HepG2 (cell line): Measurements from ENCODE around the gene ZNF865. TPM values are rescaled to one million over a fixed set of nuclear protein-coding genes. Genes with fewer than 3 reads are reported as not detected.

Experiments
- AFF4 ChIP-seq: sonication (generic); formaldehyde crosslinking; IDR thresholded peaks from 2 replicates; pipeline ENCODE4 v1.4.0; 2020; ENCODE audit warnings: missing genetic modification reagents
- ARNT2 ChIP-seq: sonication (generic); formaldehyde crosslinking; IDR thresholded peaks from 2 replicates; pipeline ENCODE4 v1.8.0; 2022; ENCODE audit warnings: mild to moderate bottlenecking, low read depth, missing genetic modification reagents, moderate library complexity
- ATRX ChIP-seq: sonication (generic); formaldehyde crosslinking; IDR thresholded peaks from 2 replicates; pipeline ENCODE4 v1.4.0; 2020; ENCODE audit warnings: missing genetic modification reagents, borderline replicate concordance
- CREB1 ChIP-seq, 2 experiments: fragments of 450-650 bp in 1 of 2; IDR thresholded peaks; 2 replicates each; pipeline ENCODE4 v1.6.1; 2016 to 2017; ENCODE audit warnings: control low read depth in 1 of 2, mild to moderate bottlenecking in 1 of 2, missing compliant biosample characterization in 1 of 2, missing genetic modification characterization in 1 of 2
- E2F2 ChIP-seq: sonication (generic); formaldehyde crosslinking; IDR thresholded peaks from 2 replicates; pipeline ENCODE4 v1.4.0; 2020; ENCODE audit warnings: missing genetic modification reagents, borderline replicate concordance
- MAF1 ChIP-seq: sonication (generic); formaldehyde crosslinking; IDR thresholded peaks from 2 replicates; pipeline ENCODE4 v1.5.0; 2020; ENCODE audit warnings: missing genetic modification reagents, borderline replicate concordance
- MIXL1 ChIP-seq: IDR thresholded peaks from 2 replicates; pipeline ENCODE4 v1.6.1; 2016
- NCOA1 ChIP-seq: sonication (generic); formaldehyde crosslinking; IDR thresholded peaks from 2 replicates; pipeline ENCODE4 v1.9.0; 2021; ENCODE audit warnings: missing genetic modification reagents
- NONO ChIP-seq, 2 experiments: fragments of 450-650 bp in 1 of 2; sonication (generic) in 1 of 2; formaldehyde crosslinking in 1 of 2; IDR thresholded peaks in 1 of 2; conservative IDR thresholded peaks in 1 of 2; 2 replicates each; pipeline versions ENCODE4 v1.6.1 to v1.8.0; 2017 to 2022; ENCODE audit warnings: mild to moderate bottlenecking in 1 of 2, missing genetic modification reagents in 1 of 2, moderate library complexity in 1 of 2
- PHB2 ChIP-seq: fragments of 450-650 bp; IDR thresholded peaks from 2 replicates; pipeline ENCODE4 v1.6.1; 2018; ENCODE audit not compliant: partially characterized antibody
- SALL1 ChIP-seq: sonication (generic); formaldehyde crosslinking; IDR thresholded peaks from 2 replicates; pipeline ENCODE4 v1.8.0; 2022; ENCODE audit warnings: mild to moderate bottlenecking, missing genetic modification reagents
- THAP8 ChIP-seq: sonication (generic); formaldehyde crosslinking; IDR thresholded peaks from 2 replicates; pipeline ENCODE4 v1.5.1; 2020; ENCODE audit warnings: missing genetic modification reagents, mild to moderate bottlenecking, borderline replicate concordance
- TRIM24 ChIP-seq: sonication (generic); formaldehyde crosslinking; IDR thresholded peaks from 2 replicates; pipeline ENCODE4 v1.8.0; 2022; ENCODE audit warnings: mild to moderate bottlenecking, missing genetic modification reagents
- U2AF2 ChIP-seq: fragments of 200-400 bp; formaldehyde crosslinking; IDR thresholded peaks from 2 replicates; pipeline ENCODE4 v1.6.1; 2017; ENCODE audit warnings: low read depth, mild to moderate bottlenecking, low read length
- UBTF ChIP-seq: sonication (generic); formaldehyde crosslinking; IDR thresholded peaks from 2 replicates; pipeline ENCODE4 v1.4.0; 2020; ENCODE audit warnings: mild to moderate bottlenecking, missing genetic modification reagents
- ZEB1 ChIP-seq: IDR thresholded peaks from 2 replicates; pipeline ENCODE4 v1.6.1; 2012; ENCODE audit warnings: mild to moderate bottlenecking, low read depth, inconsistent platforms; ENCODE audit not compliant: insufficient replicate concordance
- ZKSCAN1 ChIP-seq: fragments of 150-350 bp; IDR thresholded peaks from 2 replicates; pipeline ENCODE4 v1.6.1; 2014; ENCODE audit warnings: low read length
- ZNF460 ChIP-seq: sonication (generic); formaldehyde crosslinking; IDR thresholded peaks from 2 replicates; pipeline ENCODE4 v1.5.1; 2020; ENCODE audit warnings: missing genetic modification reagents, mild to moderate bottlenecking, borderline replicate concordance
- ZNF709 ChIP-seq: sonication (generic); formaldehyde crosslinking; IDR thresholded peaks from 2 replicates; pipeline ENCODE4 v1.5.0; 2020; ENCODE audit warnings: mild to moderate bottlenecking, missing genetic modification reagents
- polyA plus RNA-seq, 8 experiments: library from polyadenylated mRNA; depleted of rRNA in 3 of 8; stranded (reverse) in 7 of 8; unstranded in 1 of 8; fragments of >200 nt; fragmentation: Illumina TruSeq in 4 of 8; extraction: Trizol in 4 of 8; gene quantifications; 2 replicates each; pipeline versions ENCODE4 v1.2.1 to v1.2.3, GENCODE V29; 2011 to 2016; ENCODE audit warnings: low read depth in 4 of 8, missing spikeins in 1 of 8, mixed read lengths in 1 of 8; ENCODE audit not compliant: insufficient read depth in 1 of 8
- total RNA-seq, 5 experiments: library from RNA; depleted of rRNA; stranded (reverse); fragments of >200 nt; fragmentation: Illumina TruSeq; extraction: Trizol; gene quantifications; 2 replicates each; pipeline ENCODE4 v1.2.3, GENCODE V29; 2016; ENCODE audit warnings: low read depth in 1 of 5

The ZNF865 gene
- total and polyA plus RNA-seq, 2 of the 13 experiments (the other 11 are each of a cell fraction or from before 2014, with no cell fraction given): 0.93 to 1.0 TPM

- peak; percentile 65 for TF ChIP-seq UBTF
- no peak; the same call in 1 of the 2 replicates for TF ChIP-seq ZNF460 (CRISPR knock-in tag)
- no peak for TF ChIP-seq NONO (IDR thresholded peaks at IDR 0.05)
- TF ChIP-seq NONO (CRISPR knock-in tag; conservative IDR thresholded peaks at IDR 0.05): peak; percentile 52
- TF ChIP-seq CREB1 (IDR thresholded peaks at IDR 0.05): peak; percentile 36; the same call in 1 of the 2 replicates
- no peak for TF ChIP-seq CREB1 (CRISPR knock-in tag; IDR thresholded peaks at IDR 0.05)
- peak; percentile 81 for TF ChIP-seq SALL1 (CRISPR knock-in tag)
- TF ChIP-seq TRIM24 (CRISPR knock-in tag): no peak
- 0 out of 2 replicates have a peak, but pooled peaks have one; percentile 67 for TF ChIP-seq NCOA1 (CRISPR knock-in tag)
- no peak for TF ChIP-seq ATRX
- peak; percentile 51; the same call in 1 of the 2 replicates for TF ChIP-seq ZNF709
- peak; percentile 71; the same call in 1 of the 2 replicates for TF ChIP-seq ARNT2 (CRISPR knock-in tag)
- peak; percentile 30; the same call in 1 of the 2 replicates for TF ChIP-seq MIXL1
- no peak; the same call in 1 of the 2 replicates for TF ChIP-seq E2F2
- TF ChIP-seq ZEB1: no peak
- TF ChIP-seq ZKSCAN1: 0 out of 2 replicates have a peak, but pooled peaks have one; percentile 26
- TF ChIP-seq U2AF2: peak; percentile 95
- TF ChIP-seq THAP8 (CRISPR knock-in tag): no peak
- 0 out of 2 replicates have a peak, but pooled peaks have one; percentile 32 for TF ChIP-seq MAF1 (CRISPR knock-in tag)
- no peak for TF ChIP-seq AFF4
- no peak for TF ChIP-seq PHB2
Observed at GRCh38 chr19:55653651-55654322, 48.3 kb downstream of the ZNF865 start (continued).
